Limb (tissue), 2 donors: ENCODE results near the gene HLA-DPB1.

Experiments used
- DNase-seq, 2 donors: peaks; one replicate each; pipeline ENCODE4 v3.0.0-alpha.2; 2016; ENCODE audit errors: extremely low spot score in 2 of 2

The HLA-DPB1 gene

GRCh38 chr6:33128318-33128717 lies 52.5 kb downstream of the HLA-DPB1 start:
- DNase-seq, result no peak

DNA sequence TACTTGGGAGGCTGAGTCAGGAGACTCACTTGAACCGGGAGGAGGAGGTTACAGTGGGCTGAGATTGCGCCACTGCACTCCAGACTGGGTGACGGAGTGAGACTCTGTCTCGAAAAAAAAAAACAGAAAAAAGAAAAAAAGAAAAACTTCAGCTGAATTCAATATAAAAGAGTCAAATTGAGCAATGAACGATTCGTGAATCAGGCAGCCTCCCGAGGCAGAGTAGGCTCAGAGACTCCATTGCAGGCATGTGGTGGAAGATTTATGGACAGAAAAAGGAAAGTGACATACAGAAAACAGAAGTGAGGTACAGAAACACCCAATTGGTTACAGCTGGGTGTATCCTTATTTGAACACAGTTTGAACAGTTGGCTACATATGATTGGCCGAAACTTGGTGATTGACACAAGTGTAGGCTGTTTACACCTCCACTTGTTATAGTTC lies 56.3 kb downstream of the HLA-DPB1 start:
- no peak for DNase-seq

GRCh38 chr6:33136310-33136900 lies 60.6 kb downstream of the HLA-DPB1 start:
- DNase-seq, result no peak
